K562 (cell line): ENCODE data around the gene ZNF705A. TPM values are rescaled to one million over a fixed set of nuclear protein-coding genes. Genes with fewer than 3 reads are reported as not detected.

Experiments used
- ATAC-seq: fragments of 200-7000 bp; cut with Tn5 transposase; 3 replicates; pipeline ENCODE4 v1.9.1; 2020; ENCODE audit warnings: moderate library complexity
- BruUV-seq: library from RNA; stranded (reverse); fragments of 400-500 nt; replicated peaks from 2 replicates; lab custom pipeline; 2021; lab: Mats Ljungman, UMichigan
- CTCF ChIA-PET: fragments of 300-600 bp; formaldehyde crosslinking; extraction: SDS; loops from one replicate; lab custom pipeline; 2021; ENCODE audit warnings: low intra/inter-chr PET ratio; lab: Yijun Ruan, JAX
- POLR2A ChIA-PET: fragments of 300-600, 350-650 bp; sonication (Branson Sonifier 250); formaldehyde crosslinking; extraction: SDS; loops from one replicate; lab custom pipeline; 2021; ENCODE audit warnings: antibody characterized with exemption, inconsistent platforms; lab: Yijun Ruan, JAX
- DNase-seq, 4 experiments: peaks; one replicate each; pipeline versions ENCODE4 v3.0.0 to v3.0.0-alpha.2; 2011 to 2018; ENCODE audit warnings: low spot score in 3 of 4, mixed read lengths in 3 of 4; ENCODE audit errors: extremely low read depth in 1 of 4
- FAIRE-seq: peaks from 2 replicates; lab custom pipeline; 2011; peaks lifted over from hg19 to GRCh38; lab: Jason Lieb, UNC
- H2AFZ ChIP-seq: 2 replicates; pipeline ENCODE4 v1.6.0; 2011; ENCODE audit warnings: low read depth, low read length, control low read depth, inconsistent platforms
- H3K27ac ChIP-seq: fragments of 200-600 bp; 3 replicates; pipeline ENCODE4 v1.8.0; 2011; ENCODE audit warnings: low read depth, mild to moderate bottlenecking, control low read depth, inconsistent platforms, low read length, moderate library complexity, mixed read lengths; ENCODE audit errors: extremely low read depth
- H3K27me3 ChIP-seq, 2 experiments: fragments of 300-600 bp in 1 of 2; 2 replicates in 1 of 2; 3 replicates in 1 of 2; pipeline versions ENCODE4 v1.6.0 to v1.8.0; 2011; ENCODE audit warnings: inconsistent platforms in 2 of 2, low read length in 2 of 2, mild to moderate bottlenecking in 1 of 2, mixed read lengths in 1 of 2, moderate library complexity in 1 of 2; ENCODE audit not compliant: control insufficient read depth in 2 of 2, insufficient read depth in 2 of 2
- H3K36me3 ChIP-seq: fragments of 300-600 bp; 3 replicates; pipeline ENCODE4 v1.8.0; 2011; ENCODE audit warnings: mild to moderate bottlenecking, low read length, inconsistent platforms; ENCODE audit not compliant: control insufficient read depth, insufficient read depth
- H3K4me1 ChIP-seq, 2 experiments: fragments of 200-600 bp in 1 of 2; replicated peaks in 1 of 2; 2 replicates in 1 of 2; 3 replicates in 1 of 2; pipeline versions ENCODE4 v1.5.1 to v1.8.0; 2011; ENCODE audit warnings: inconsistent platforms in 2 of 2, low read length in 2 of 2, mild to moderate bottlenecking in 1 of 2, mixed read lengths in 1 of 2, moderate library complexity in 1 of 2; ENCODE audit not compliant: control insufficient read depth in 2 of 2, insufficient read depth in 2 of 2
- H3K4me2 ChIP-seq: 2 replicates; pipeline ENCODE4 v1.6.1; 2011; ENCODE audit warnings: low read length, control low read depth, inconsistent platforms, mixed read lengths; ENCODE audit not compliant: insufficient read depth
- H3K4me3 ChIP-seq: fragments of 200-600 bp; sonication (generic), shearing (Covaris generic); 2 replicates; pipeline ENCODE4 v1.5.1; 2016; ENCODE audit warnings: control low read depth, inconsistent platforms
- H3K79me2 ChIP-seq: fragments of 200-600 bp; 3 replicates; pipeline ENCODE4 v1.8.0; 2011; ENCODE audit warnings: low read length, inconsistent platforms; ENCODE audit not compliant: control insufficient read depth, insufficient read depth
- H3K9ac ChIP-seq, 2 experiments: 2 replicates each; pipeline versions ENCODE4 v1.6.0 to v1.6.1; 2011; ENCODE audit warnings: low read depth in 2 of 2, low read length in 2 of 2, control low read depth in 1 of 2, inconsistent platforms in 1 of 2, mild to moderate bottlenecking in 1 of 2, mixed read lengths in 1 of 2; ENCODE audit not compliant: insufficient read depth in 1 of 2
- H3K9me1 ChIP-seq: one replicate; pipeline ENCODE4 v1.6.0; 2011; ENCODE audit warnings: inconsistent platforms, mild to moderate bottlenecking, low read length, moderate library complexity; ENCODE audit not compliant: control insufficient read depth, insufficient read depth
- H3K9me3 ChIP-seq: replicated peaks from 2 replicates; pipeline ENCODE4 v1.5.1; 2011; ENCODE audit warnings: low read depth, low read length, inconsistent platforms; ENCODE audit not compliant: control insufficient read depth, insufficient read depth
- H4K20me1 ChIP-seq: replicated peaks from 2 replicates; pipeline ENCODE4 v1.6.1; 2011; ENCODE audit warnings: low read length, inconsistent platforms, mixed read lengths; ENCODE audit not compliant: control insufficient read depth, insufficient read depth
- CREM ChIP-seq: IDR thresholded peaks from 2 replicates; pipeline ENCODE4 v1.6.1; 2014; ENCODE audit warnings: antibody characterized with exemption, low read depth
- ETS2 ChIP-seq: IDR thresholded peaks from 2 replicates; pipeline ENCODE4 v1.6.1; 2016; ENCODE audit warnings: borderline replicate concordance, missing genetic modification characterization, mild to moderate bottlenecking, moderate library complexity, missing compliant biosample characterization; ENCODE audit not compliant: poor library complexity, severe bottlenecking
- ETV1 ChIP-seq: fragments of 450-650 bp; conservative IDR thresholded peaks from 2 replicates; pipeline ENCODE4 v1.6.1; 2016; ENCODE audit warnings: missing genetic modification characterization, control low read depth, low read depth, missing compliant biosample characterization
- FOXK1 ChIP-seq: sonication (generic); formaldehyde crosslinking; IDR thresholded peaks from 2 replicates; pipeline ENCODE4 v1.8.0; 2022; ENCODE audit warnings: missing genetic modification reagents, mild to moderate bottlenecking, borderline replicate concordance
- LEF1 ChIP-seq: fragments of 450-650 bp; IDR thresholded peaks from 2 replicates; pipeline ENCODE4 v1.6.1; 2016; ENCODE audit warnings: mild to moderate bottlenecking
- NBN ChIP-seq: fragments of 450-650 bp; IDR thresholded peaks from 2 replicates; pipeline ENCODE4 v1.6.1; 2016; ENCODE audit warnings: low read depth, mild to moderate bottlenecking
- NFATC3 ChIP-seq: fragments of 450-650 bp; IDR thresholded peaks from 2 replicates; pipeline ENCODE4 v1.6.1; 2017; ENCODE audit warnings: mild to moderate bottlenecking
- RAD51 ChIP-seq: fragments of 450-650 bp; IDR thresholded peaks from 2 replicates; pipeline ENCODE4 v1.7.1; 2016; ENCODE audit warnings: low read depth, mild to moderate bottlenecking, borderline replicate concordance
- SMAD2 ChIP-seq: fragments of 150-350 bp; IDR thresholded peaks from 2 replicates; pipeline ENCODE4 v1.6.1; 2014; ENCODE audit warnings: low read depth, mild to moderate bottlenecking, low read length
- ZBTB5 ChIP-seq: fragments of 450-650 bp; IDR thresholded peaks from 2 replicates; pipeline ENCODE4 v1.6.1; 2017; ENCODE audit warnings: antibody characterized with exemption
- ZNF639 ChIP-seq, 2 experiments: fragments of 200-800 bp in 1 of 2; sonication (Bioruptor generic) in 1 of 2; sonication (generic) in 1 of 2; formaldehyde crosslinking in 1 of 2; IDR thresholded peaks in 1 of 2; conservative IDR thresholded peaks in 1 of 2; 2 replicates each; pipeline versions ENCODE4 v1.5.0 to v1.6.1; 2016 to 2020; ENCODE audit warnings: missing compliant biosample characterization in 1 of 2, missing genetic modification characterization in 1 of 2, missing genetic modification reagents in 1 of 2
- ZNF644 ChIP-seq: fragments of 200-800 bp; sonication (Bioruptor generic); IDR thresholded peaks from 2 replicates; pipeline ENCODE4 v1.6.1; 2016; ENCODE audit warnings: low read depth, missing genetic modification characterization, missing compliant biosample characterization
- ZNF76 ChIP-seq: fragments of 250-450 bp; sonication (Bioruptor Pico); IDR thresholded peaks from 2 replicates; pipeline ENCODE4 v1.4.0; 2020; ENCODE audit warnings: mild to moderate bottlenecking, moderate library complexity, borderline replicate concordance
- in situ Hi-C: fragments of 300-500 bp; cut with MboI; formaldehyde crosslinking; loops from 4 replicates; pipeline ENCODE4 v1.15.0; 2018; ENCODE audit warnings: inconsistent platforms, mixed read lengths
- intact Hi-C: fragments of 100-400 bp; cut with micrococcal nuclease; formaldehyde crosslinking; loops from 2 replicates; pipeline ENCODE4 v1.14.2; 2022
- polyA plus RNA-seq, 8 experiments: library from polyadenylated mRNA; depleted of rRNA in 4 of 8; stranded (reverse) in 5 of 8; unstranded in 3 of 8; fragments of >200 nt; fragmentation: Nextera tagmentation in 2 of 8; fragmentation: Illumina TruSeq in 1 of 8; extraction: Ambion mirVana in 2 of 8; extraction: Trizol in 1 of 8; gene quantifications; 2 replicates each; pipeline versions ENCODE4 v1.2.1 to v1.2.3, GENCODE V29; 2011 to 2014; ENCODE audit warnings: inconsistent platforms in 1 of 8, missing spikeins in 1 of 8
- total RNA-seq, 7 experiments: library from RNA; depleted of rRNA in 6 of 7; stranded (reverse); fragments of >200 nt in 6 of 7; fragmentation: Illumina TruSeq in 2 of 7; extraction: Trizol in 2 of 7; gene quantifications; 2 replicates each; pipeline versions ENCODE4 v1.2.1 to v1.2.3, GENCODE V29; 2011 to 2021; ENCODE audit warnings: low replicate concordance in 1 of 7
- TF ChIP-seq, protein P1 (sequence below): fragments of 250-450 bp; sonication (Bioruptor Pico); IDR thresholded peaks from 2 replicates; pipeline ENCODE4 v1.5.0; 2021; ENCODE audit warnings: mild to moderate bottlenecking, borderline replicate concordance

ZNF705A gene
- total and polyA plus RNA-seq, 9 of the 15 experiments (the other 6 are each of a cell fraction or from before 2014, with no cell fraction given), result not detected

- Histone ChIP-seq H3K4me2 (no peak overlapping the region), H2AFZ (peak overlapping the region; percentile 75), H3K79me2 (no peaks in the 10 kb centered on the region), H3K9ac (no peak overlapping the region), H4K20me1 (no peaks in the 10 kb centered on the region), H3K9me1 (no peaks in the 10 kb centered on the region), H3K27ac (no peak overlapping the region; the same call in 2 of the 3 replicates), H3K4me3 (no peak overlapping the region), H3K27me3 (no peaks in the 10 kb centered on the region), H3K9me3 (no peaks in the 10 kb centered on the region), H3K4me1 (peaks cover 0 to 10% of the 10 kb centered on the region in 2 experiments; a peak in 2 of 5 replicates), H3K36me3 (no peaks in the 10 kb centered on the region)
- no TSS peak for BruUV-seq
- FAIRE-seq, result no peak
- no peak for ATAC-seq
- in situ Hi-C loops, result no loop called here
- DNase-seq, result no peak
- ChIA-PET POLR2A (no interaction called here), CTCF (no interaction called here)
- intact Hi-C loops, result no loop called here
- TF ChIP-seq ZNF639 (CRISPR knock-in tag; conservative IDR thresholded peaks at IDR 0.05 in 1 of 2, IDR thresholded peaks at IDR 0.05 in 1 of 2), result peak in 1 of 2 experiments; percentile 57; a peak in 1 of 4 replicates
- TF ChIP-seq, protein P1, sequence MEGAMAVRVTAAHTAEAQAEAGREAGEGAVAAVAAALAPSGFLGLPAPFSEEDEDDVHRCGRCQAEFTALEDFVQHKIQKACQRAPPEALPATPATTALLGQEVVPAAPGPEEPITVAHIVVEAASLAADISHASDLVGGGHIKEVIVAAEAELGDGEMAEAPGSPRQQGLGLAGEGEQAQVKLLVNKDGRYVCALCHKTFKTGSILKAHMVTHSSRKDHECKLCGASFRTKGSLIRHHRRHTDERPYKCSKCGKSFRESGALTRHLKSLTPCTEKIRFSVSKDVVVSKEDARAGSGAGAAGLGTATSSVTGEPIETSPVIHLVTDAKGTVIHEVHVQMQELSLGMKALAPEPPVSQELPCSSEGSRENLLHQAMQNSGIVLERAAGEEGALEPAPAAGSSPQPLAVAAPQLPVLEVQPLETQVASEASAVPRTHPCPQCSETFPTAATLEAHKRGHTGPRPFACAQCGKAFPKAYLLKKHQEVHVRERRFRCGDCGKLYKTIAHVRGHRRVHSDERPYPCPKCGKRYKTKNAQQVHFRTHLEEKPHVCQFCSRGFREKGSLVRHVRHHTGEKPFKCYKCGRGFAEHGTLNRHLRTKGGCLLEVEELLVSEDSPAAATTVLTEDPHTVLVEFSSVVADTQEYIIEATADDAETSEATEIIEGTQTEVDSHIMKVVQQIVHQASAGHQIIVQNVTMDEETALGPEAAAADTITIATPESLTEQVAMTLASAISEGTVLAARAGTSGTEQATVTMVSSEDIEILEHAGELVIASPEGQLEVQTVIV (CRISPR knock-in tag), result no peak
- no peak for TF ChIP-seq RAD51
- no peak for TF ChIP-seq FOXK1 (CRISPR knock-in tag)
- TF ChIP-seq NFATC3, result no peak
- no peak for TF ChIP-seq ZBTB5
- TF ChIP-seq LEF1, result no peak
- TF ChIP-seq ZNF644, result no peak
- TF ChIP-seq NBN, result no peak
- TF ChIP-seq ETV1, result no peak
- no peak for TF ChIP-seq CREM
- TF ChIP-seq SMAD2, result no peak
- no peak for TF ChIP-seq ETS2
- no peak for TF ChIP-seq ZNF76
These were observed 826 bp downstream of the ZNF705A start for GRCh38 chr12:8157484-8158198.
